Upper lobe of left lung (tissue), 4 donors: ENCODE data around the gene STARD3NL.

Experiments
- POLR2A ChIP-seq, 4 donors: fragments of 450-650 bp; IDR thresholded peaks; one replicate each; pipeline ENCODE4 v1.5.1; 2016 to 2017; ENCODE audit warnings: antibody characterized with exemption in 4 of 4, mild to moderate bottlenecking in 2 of 4
- TF ChIP-seq, protein P1 (sequence below), 6 experiments: fragments of 450-650 bp in 4 of 6; fragments of 200-600 bp in 2 of 6; sonication (generic) in 2 of 6; IDR thresholded peaks; one replicate each; pipeline ENCODE4 v1.5.1; 2016 to 2019; ENCODE audit warnings: antibody characterized with exemption in 6 of 6

DNA sequence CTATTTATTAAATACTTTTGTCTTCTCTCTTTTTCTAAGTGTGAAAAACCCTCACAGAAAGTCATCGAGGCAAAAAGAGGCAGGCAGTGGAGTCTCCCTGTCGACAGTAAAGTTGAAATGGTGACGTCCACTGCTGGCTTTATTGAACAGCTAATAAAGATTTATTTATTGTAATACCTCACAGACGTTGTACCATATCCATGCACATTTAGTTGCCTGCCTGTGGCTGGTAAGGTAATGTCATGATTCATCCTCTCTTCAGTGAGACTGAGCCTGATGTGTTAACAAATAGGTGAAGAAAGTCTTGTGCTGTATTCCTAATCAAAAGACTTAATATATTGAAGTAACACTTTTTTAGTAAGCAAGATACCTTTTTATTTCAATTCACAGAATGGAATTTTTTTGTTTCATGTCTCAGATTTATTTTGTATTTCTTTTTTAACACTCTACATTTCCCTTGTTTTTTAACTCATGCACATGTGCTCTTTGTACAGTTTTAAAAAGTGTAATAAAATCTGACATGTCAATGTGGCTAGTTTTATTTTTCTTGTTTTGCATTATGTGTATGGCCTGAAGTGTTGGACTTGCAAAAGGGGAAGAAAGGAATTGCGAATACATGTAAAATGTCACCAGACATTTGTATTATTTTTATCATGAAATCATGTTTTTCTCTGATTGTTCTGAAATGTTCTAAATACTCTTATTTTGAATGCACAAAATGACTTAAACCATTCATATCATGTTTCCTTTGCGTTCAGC is 52.0 kb downstream of the STARD3NL start:
- no peak for TF ChIP-seq POLR2A (IDR thresholded peaks at IDR 0.05)
- TF ChIP-seq, protein P1, sequence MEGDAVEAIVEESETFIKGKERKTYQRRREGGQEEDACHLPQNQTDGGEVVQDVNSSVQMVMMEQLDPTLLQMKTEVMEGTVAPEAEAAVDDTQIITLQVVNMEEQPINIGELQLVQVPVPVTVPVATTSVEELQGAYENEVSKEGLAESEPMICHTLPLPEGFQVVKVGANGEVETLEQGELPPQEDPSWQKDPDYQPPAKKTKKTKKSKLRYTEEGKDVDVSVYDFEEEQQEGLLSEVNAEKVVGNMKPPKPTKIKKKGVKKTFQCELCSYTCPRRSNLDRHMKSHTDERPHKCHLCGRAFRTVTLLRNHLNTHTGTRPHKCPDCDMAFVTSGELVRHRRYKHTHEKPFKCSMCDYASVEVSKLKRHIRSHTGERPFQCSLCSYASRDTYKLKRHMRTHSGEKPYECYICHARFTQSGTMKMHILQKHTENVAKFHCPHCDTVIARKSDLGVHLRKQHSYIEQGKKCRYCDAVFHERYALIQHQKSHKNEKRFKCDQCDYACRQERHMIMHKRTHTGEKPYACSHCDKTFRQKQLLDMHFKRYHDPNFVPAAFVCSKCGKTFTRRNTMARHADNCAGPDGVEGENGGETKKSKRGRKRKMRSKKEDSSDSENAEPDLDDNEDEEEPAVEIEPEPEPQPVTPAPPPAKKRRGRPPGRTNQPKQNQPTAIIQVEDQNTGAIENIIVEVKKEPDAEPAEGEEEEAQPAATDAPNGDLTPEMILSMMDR (IDR thresholded peaks at IDR 0.05) = no peak
